GM13977 (cell line): ENCODE measurements around the gene HMGB2.
A peak's percentile ranks its signal among the peaks of the same experiment; 100 is the strongest.

Experiments
- DNase-seq: peaks from one replicate; pipeline ENCODE4 v3.0.0; 2012; ENCODE audit warnings: low spot score
- CTCF ChIP-seq: IDR thresholded peaks from 2 replicates; pipeline ENCODE4 v1.5.1; 2012; ENCODE audit warnings: mild to moderate bottlenecking, control low read depth; ENCODE audit not compliant: insufficient read depth; ENCODE audit errors: extremely low read depth, missing control alignments
- in situ Hi-C: fragments of 300-500 bp; cut with MboI; formaldehyde crosslinking; loops from one replicate; pipeline ENCODE4 v1.12.0; 2022; ENCODE audit warnings: low sequenced_read_pairs, low pct_unique_long_range_greater_than_20kb, mixed read lengths, inconsistent platforms; ENCODE audit not compliant: unreplicated experiment

HMGB2 gene

GRCh38 chr4:173343832-173344397 lies 9.8 kb upstream of the HMGB2 start:
- in situ Hi-C loops, result no loop called here
- DNase-seq, result no peak
- TF ChIP-seq CTCF, result no peak

GRCh38 chr4:173337463-173337862 lies 3.3 kb upstream of the HMGB2 start:
- no peak for TF ChIP-seq CTCF
- no peak for DNase-seq
- in situ Hi-C loops, result no loop called here

- in situ Hi-C loops, result no loop called here
- peak; percentile 71 for DNase-seq
- TF ChIP-seq CTCF, result no peak
These were observed 964 bp upstream of the HMGB2 start for GRCh38 chr4:173334891-173335752.

GRCh38 chr4:173333658-173334084 lies 487 bp downstream of the HMGB2 start:
- in situ Hi-C loops, result no loop called here
- TF ChIP-seq CTCF, result no peak
- DNase-seq, result no peak

GRCh38 chr4:173332963-173333657 lies 1.0 kb downstream of the HMGB2 start:
- peak; percentile 23 for DNase-seq
- in situ Hi-C loops, result no loop called here
- no peak for TF ChIP-seq CTCF

- in situ Hi-C loops, result no loop called here
- DNase-seq, result peak; percentile 15
These were observed 2.1 kb downstream of the HMGB2 start for GRCh38 chr4:173332021-173332487.

More at GRCh38 chr4:173332021-173332487, 2.1 kb downstream of the HMGB2 start:
- no peak for TF ChIP-seq CTCF
